Activated CD8-positive, alpha-beta memory T cell treated with anti-CD3 and anti-CD28 coated beads for 36 hours (primary cell): ENCODE data around the gene PHF1. TPM values are rescaled to one million over a fixed set of nuclear protein-coding genes. Genes with fewer than 3 reads are reported as not detected.
"Not testable (repeated sequence)": the region's sequence is repeated elsewhere in the genome, so short reads cannot be mapped to it uniquely, and the experiment has no call there.

ENCODE experiments used
- CTCF ChIA-PET: fragments of 350-600 bp; sonication (Branson Sonifier 250); formaldehyde crosslinking; loops from one replicate; lab custom pipeline; 2021; ENCODE audit warnings: antibody characterized with exemption; lab: Charles Lee
- POLR2A ChIA-PET: fragments of 350-600 bp; sonication (Branson Sonifier 250); formaldehyde crosslinking; loops from one replicate; lab custom pipeline; 2021; ENCODE audit warnings: antibody characterized with exemption; lab: Charles Lee
- total RNA-seq, 2 experiments: library from RNA; stranded (reverse); gene quantifications; one replicate each; pipeline ENCODE4 v1.2.3, GENCODE V29; 2021

PHF1 gene
- total RNA-seq, 2 experiments from 2014 or later = 25.5 to 27.3 TPM

- POLR2A ChIA-PET = interaction anchor here (0.7 to 1.2 kb wide), 2 partner anchors 64 to 110 kb away, joined by 3 read pairs; partner anchors contain the start of gene ZBTB9
- CTCF ChIA-PET = interaction anchor here (0.9 to 1.7 kb wide), 5 partner anchors 36 to 173 kb away, joined by 3 to 9 read pairs (median 4); no protein-coding TSS in a partner anchor
Measured at GRCh38 chr6:33390173-33390572, 20.6 kb upstream of the PHF1 start.

- POLR2A ChIA-PET = interaction anchor here (0.7 to 1.2 kb wide), 4 partner anchors 35 to 222 kb away, joined by 3 to 4 read pairs (median 4); partner anchors contain the start of gene ZBTB9
- CTCF ChIA-PET = interaction anchor here (0.6 to 1.7 kb wide), 13 partner anchors 15 to 173 kb away, joined by 3 to 9 read pairs (median 3); partner anchors contain the start of gene ZBTB9
Measured at GRCh38 chr6:33390767-33391277, 20.0 kb upstream of the PHF1 start.

- CTCF ChIA-PET = interaction anchor here (0.6 to 1.7 kb wide), 13 partner anchors 15 to 120 kb away, joined by 3 to 9 read pairs (median 3); partner anchors contain the start of gene ZBTB9
- POLR2A ChIA-PET = interaction anchor here (0.7 to 1.2 kb wide), 8 partner anchors 19 to 221 kb away, joined by 3 to 6 read pairs (median 4); partner anchors contain the start of gene ZBTB9
Measured at GRCh38 chr6:33391278-33391921, 19.4 kb upstream of the PHF1 start, which contains the start of gene KIFC1. TSS of gene KIFC1 (plus strand) at chr6:33391823. CDS start at chr6:33391986, 163 bp downstream.

GRCh38 chr6:33391922-33392594 is 18.8 kb upstream of the PHF1 start:
- ChIA-PET POLR2A (interaction anchor here (1.0 to 1.3 kb wide), 5 partner anchors 18 to 179 kb away, joined by 3 to 6 read pairs (median 3); no protein-coding TSS in a partner anchor), CTCF (interaction anchor here (0.6 to 1.3 kb wide), 2 partner anchors 25 to 32 kb away, joined by 3 to 4 read pairs; no protein-coding TSS in a partner anchor)

- POLR2A ChIA-PET = interaction anchor here (1.0 to 1.3 kb wide), 5 partner anchors 17 to 178 kb away, joined by 3 to 6 read pairs (median 3); no protein-coding TSS in a partner anchor
- CTCF ChIA-PET = interaction anchor here (1.3 kb wide), 1 partner anchor 32 kb away, joined by 4 read pairs; no protein-coding TSS in a partner anchor
Measured at GRCh38 chr6:33392595-33392948, 18.2 kb upstream of the PHF1 start.

- CTCF ChIA-PET = interaction anchor here (1.3 kb wide), 1 partner anchor 31 kb away, joined by 4 read pairs; no protein-coding TSS in a partner anchor
- POLR2A ChIA-PET = interaction anchor here (1.3 kb wide), 1 partner anchor 178 kb away, joined by 3 read pairs; no protein-coding TSS in a partner anchor
Measured at GRCh38 chr6:33392979-33393378, 17.8 kb upstream of the PHF1 start.

GRCh38 chr6:33397541-33397940 is 13.3 kb upstream of the PHF1 start:
- ChIA-PET CTCF (interaction anchor here (0.7 to 1.0 kb wide), 3 partner anchors 54 to 245 kb away, joined by 3 to 4 read pairs (median 3); no protein-coding TSS in a partner anchor), POLR2A (no interaction called here)

- POLR2A ChIA-PET, CTCF ChIA-PET: not testable (repeated sequence)
Measured at GRCh38 chr6:33398601-33399000, 12.2 kb upstream of the PHF1 start.

GRCh38 chr6:33399881-33400280 is 10.9 kb upstream of the PHF1 start:
- POLR2A ChIA-PET, CTCF ChIA-PET: not testable (repeated sequence)

GRCh38 chr6:33404884-33405283 is 5.9 kb upstream of the PHF1 start:
- CTCF ChIA-PET = no interaction called here
- POLR2A ChIA-PET = no interaction called here

- CTCF ChIA-PET = no interaction called here
- POLR2A ChIA-PET = no interaction called here
Measured at GRCh38 chr6:33405386-33405940, 5.4 kb upstream of the PHF1 start.

GRCh38 chr6:33406126-33406525 is 4.7 kb upstream of the PHF1 start:
- POLR2A ChIA-PET = no interaction called here
- CTCF ChIA-PET = no interaction called here

GRCh38 chr6:33407132-33407718 is 3.6 kb upstream of the PHF1 start:
- POLR2A ChIA-PET = no interaction called here
- CTCF ChIA-PET = no interaction called here

- POLR2A ChIA-PET = interaction anchor here (1.3 to 1.4 kb wide), 2 partner anchors 18 to 44 kb away, joined by 5 to 6 read pairs; partner anchors contain the start of genes KIFC1 and ZBTB9
- CTCF ChIA-PET = interaction anchor here (0.8 kb wide), 1 partner anchor 21 kb away, joined by 5 read pairs; no protein-coding TSS in a partner anchor
Measured at GRCh38 chr6:33410050-33410710, 634 bp upstream of the PHF1 start.

- POLR2A ChIA-PET = no interaction called here
- CTCF ChIA-PET = interaction anchor here (0.6 kb wide), 1 partner anchor 212 kb away, joined by 4 read pairs; no protein-coding TSS in a partner anchor
Measured at GRCh38 chr6:33411632-33412005, 805 bp downstream of the PHF1 start.

- POLR2A ChIA-PET = interaction anchor here (0.7 kb wide), 1 partner anchor 119 kb away, joined by 5 read pairs; no protein-coding TSS in a partner anchor
Measured at GRCh38 chr6:33412140-33413009, 1.6 kb downstream of the PHF1 start.

More at GRCh38 chr6:33412140-33413009, 1.6 kb downstream of the PHF1 start:
- CTCF ChIA-PET = interaction anchor here (0.6 kb wide), 1 partner anchor 211 kb away, joined by 4 read pairs; no protein-coding TSS in a partner anchor
